DMS 273 (cell line): ENCODE measurements around the gene ZNF236.
"Not testable (repeated sequence)": the region's sequence is repeated elsewhere in the genome, so short reads cannot be mapped to it uniquely, and the experiment has no call there.

Source experiments
- DNase-seq: peaks from one replicate; lab custom pipeline; 2025; ENCODE audit not compliant: unreplicated experiment; lab: John Stamatoyannopoulos, UW

ZNF236 gene

GRCh38 chr18:77001979-77002378 is 179.6 kb downstream of the ZNF236 start:
- no peak for DNase-seq

GRCh38 chr18:77002496-77002895 is 180.1 kb downstream of the ZNF236 start:
- no peak for DNase-seq

GRCh38 chr18:77003316-77003715 is 181.0 kb downstream of the ZNF236 start:
- no peak for DNase-seq

- DNase-seq = no peak
Measured at GRCh38 chr18:77004555-77005380, 182.4 kb downstream of the ZNF236 start.

- DNase-seq = no peak
Measured at GRCh38 chr18:77005651-77006195, 183.4 kb downstream of the ZNF236 start.

GRCh38 chr18:77006305-77007175 is 184.2 kb downstream of the ZNF236 start:
- DNase-seq = no peak

- DNase-seq = no peak
Measured at GRCh38 chr18:77007251-77007650, 184.9 kb downstream of the ZNF236 start.

- no peak for DNase-seq
Measured at GRCh38 chr18:77008006-77008405, 185.6 kb downstream of the ZNF236 start.

- no peak for DNase-seq
Measured at GRCh38 chr18:77008576-77009315, 186.4 kb downstream of the ZNF236 start.

GRCh38 chr18:77009675-77010074 is 187.3 kb downstream of the ZNF236 start:
- no peak for DNase-seq

- no peak for DNase-seq
Measured at GRCh38 chr18:77012120-77012519, 189.8 kb downstream of the ZNF236 start.

- DNase-seq = no peak
Measured at GRCh38 chr18:77012806-77013541, 190.6 kb downstream of the ZNF236 start.

- DNase-seq = no peak
Measured at GRCh38 chr18:77013811-77014521, 191.6 kb downstream of the ZNF236 start.

GRCh38 chr18:77014538-77014937 is 192.2 kb downstream of the ZNF236 start:
- no peak for DNase-seq

GRCh38 chr18:77015169-77015568 is 192.8 kb downstream of the ZNF236 start:
- DNase-seq = no peak

GRCh38 chr18:77015771-77016710 is 193.7 kb downstream of the ZNF236 start:
- no peak for DNase-seq

- no peak for DNase-seq
Measured at GRCh38 chr18:77016936-77017335, 194.6 kb downstream of the ZNF236 start.

GRCh38 chr18:77017355-77017754 is 195.0 kb downstream of the ZNF236 start:
- DNase-seq = no peak

- DNase-seq = not testable (repeated sequence)
Measured at GRCh38 chr18:77018650-77019049, 196.3 kb downstream of the ZNF236 start.
